HS-27A (cell line): ENCODE data around the gene AGFG2.

Source experiments
- DNase-seq: peaks from one replicate; pipeline ENCODE4 v3.0.0-alpha.2; 2012; ENCODE audit warnings: low read depth, missing footprints

The AGFG2 gene

DNA sequence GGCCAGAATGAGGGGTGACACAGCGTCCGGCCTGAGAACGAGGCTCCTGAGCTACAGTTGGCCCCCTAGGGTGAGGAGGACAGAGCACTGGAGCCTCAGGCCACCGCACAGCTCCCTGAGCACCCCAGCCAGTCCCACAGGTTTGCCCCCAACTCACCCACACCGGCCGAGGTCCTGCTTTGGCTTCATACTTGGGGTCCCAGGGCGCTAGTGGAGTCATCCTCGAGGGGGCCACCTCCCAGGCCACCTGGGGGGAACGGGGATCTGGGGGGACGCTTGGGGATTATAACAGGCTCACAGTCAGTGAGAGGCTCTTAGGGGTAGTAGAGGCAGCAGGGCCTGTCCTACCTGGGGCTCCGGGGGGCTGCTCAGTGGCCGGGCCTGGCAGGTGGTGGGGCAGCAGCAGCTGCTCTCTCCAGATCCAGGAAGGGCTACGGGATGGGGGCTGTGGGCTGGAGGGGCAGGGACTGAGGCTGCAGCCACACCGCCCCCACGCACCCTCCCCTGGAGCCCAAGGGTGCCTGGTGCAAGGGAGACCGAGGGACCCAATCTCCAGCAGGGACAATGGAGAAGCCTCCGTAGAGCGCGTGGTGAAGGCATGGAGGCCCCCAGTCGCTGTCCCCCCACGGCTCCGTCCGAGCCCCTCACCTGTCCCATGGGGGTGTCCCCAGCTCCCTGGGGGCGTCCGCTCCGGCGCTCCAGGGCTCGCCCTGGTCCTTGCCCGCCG is 34.1 kb downstream of the AGFG2 start:
- DNase-seq, result no peak

DNA sequence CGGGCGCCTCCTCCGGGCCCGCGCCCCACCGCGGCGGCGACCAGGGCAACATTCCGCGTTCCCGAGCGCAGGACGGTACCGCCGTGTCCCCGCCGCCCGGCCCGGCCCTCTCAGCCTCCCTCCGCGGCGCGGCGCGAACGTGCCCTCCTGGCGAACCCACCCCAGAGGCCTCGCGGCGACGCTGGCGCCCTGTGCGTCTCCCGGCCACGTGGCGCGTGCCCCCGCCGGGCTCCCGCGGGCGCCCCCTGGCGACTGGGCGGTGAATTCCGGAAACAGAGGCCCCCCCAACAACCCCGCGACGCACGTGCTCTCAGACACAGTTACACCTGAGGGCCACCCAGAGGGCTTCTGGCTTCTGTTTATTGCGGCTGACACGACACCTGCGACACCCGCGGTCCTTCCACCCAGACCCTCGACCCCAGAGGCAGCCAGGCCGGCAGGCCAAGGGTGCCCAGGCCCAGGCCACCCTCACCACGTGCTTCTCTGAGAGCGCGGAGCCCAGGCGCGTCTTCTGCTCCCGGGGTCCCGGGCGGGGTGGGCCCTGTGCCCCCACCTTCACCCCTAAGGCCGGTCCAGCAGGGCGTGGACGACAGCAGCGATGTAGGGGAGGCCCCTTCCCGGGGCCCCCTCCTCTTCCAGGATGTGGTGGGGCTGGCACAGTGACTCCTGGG is 34.8 kb downstream of the AGFG2 start, which contains the start of gene SAP25:
Gene SAP25, minus strand, starts transcription at position 210 of the 671 bp plus-strand sequence. Its CDS starts 158 bp downstream, at position 52.
- DNase-seq, result no peak

DNA sequence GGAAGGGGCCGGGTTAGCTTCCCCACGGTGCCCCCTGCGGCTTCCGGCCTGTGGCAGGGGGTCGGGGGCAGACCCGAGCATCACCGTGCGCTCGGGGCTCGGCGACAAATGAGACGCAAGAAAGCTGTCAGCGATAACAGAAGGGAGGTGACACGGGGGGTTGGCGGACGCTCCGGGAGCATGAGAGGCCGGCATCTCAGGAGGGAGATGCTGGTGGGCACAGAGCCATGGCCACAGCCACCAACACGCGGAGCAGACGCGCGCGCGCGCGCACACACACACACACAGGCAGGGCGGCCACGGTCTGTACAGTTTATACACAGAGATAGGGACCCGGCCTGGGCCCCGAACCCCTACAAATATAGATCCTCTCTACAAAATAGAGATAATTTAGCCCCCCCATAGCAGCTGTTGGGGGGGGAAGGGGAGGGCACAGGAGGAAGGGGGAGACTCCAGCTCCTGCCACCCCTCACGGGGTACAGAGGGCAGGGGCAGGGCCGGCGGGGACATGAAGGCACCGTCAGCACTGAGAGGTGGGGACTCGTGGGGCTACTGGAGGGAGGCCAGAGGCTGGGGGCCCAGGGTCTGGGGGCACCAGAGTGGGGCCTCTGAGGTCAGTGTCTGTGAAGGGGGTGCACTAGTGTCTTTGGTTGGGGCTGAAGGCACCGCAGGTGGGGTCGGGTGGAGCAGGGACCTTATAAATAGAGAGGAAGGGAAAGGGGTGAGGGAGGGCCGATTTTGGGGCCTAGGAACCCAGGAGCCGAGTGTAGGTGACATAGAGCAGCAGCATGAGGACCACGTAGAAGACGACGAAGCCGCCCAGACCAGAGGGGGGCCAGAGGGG is 35.6 kb downstream of the AGFG2 start:
- no peak for DNase-seq

DNA sequence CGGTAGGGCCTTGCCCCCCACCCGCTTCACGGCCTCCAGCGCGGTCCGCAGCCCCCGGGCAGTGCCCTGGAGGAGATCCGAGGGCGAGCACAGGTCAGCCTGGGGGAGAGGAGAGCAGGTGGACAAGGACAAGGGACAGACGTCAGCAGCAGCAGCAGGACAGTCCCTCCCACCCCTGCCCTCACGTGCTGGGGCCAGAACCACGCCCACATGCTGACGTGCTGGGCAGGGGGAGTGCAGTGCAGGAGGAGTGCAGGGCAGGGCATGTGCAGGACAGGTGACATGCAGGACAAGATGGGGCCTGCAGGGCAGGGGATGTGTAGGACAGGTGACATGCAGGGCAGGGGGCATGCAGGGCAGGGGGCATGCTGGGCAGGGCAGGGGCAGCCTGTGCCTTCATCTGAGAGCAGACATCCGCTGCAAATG is 36.2 kb downstream of the AGFG2 start:
- DNase-seq, result no peak

DNA sequence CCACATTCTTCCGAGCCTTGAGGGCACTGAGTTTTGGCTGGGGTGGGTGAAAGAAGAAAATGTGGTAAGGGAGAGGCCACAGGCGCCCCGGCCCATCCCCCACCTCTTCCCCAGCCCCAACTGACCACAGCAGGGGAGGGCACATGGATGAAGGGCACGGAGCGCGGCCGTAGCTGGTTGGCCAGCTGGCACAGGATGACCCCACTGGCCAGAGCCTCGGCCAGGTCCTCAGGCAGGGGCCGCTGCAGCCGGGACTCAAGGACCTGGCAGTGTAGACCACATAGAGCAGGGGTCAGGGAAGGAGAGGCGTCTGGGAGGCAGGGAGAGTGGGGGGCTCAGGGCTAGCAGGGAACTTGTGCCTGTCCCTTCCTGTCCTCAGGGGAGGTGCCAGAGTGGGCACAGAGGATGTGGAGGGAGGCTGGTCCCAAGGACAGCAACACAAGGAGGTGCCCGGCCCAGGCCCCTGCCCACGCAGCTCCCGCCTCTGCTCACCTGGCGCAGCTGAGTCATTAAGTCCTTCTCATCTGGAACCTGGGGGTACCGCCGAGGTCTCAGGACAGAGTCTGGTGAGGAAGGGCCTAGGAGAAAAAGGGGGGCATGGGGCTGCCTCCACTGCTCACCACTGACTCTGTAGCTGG is 36.9 kb downstream of the AGFG2 start:
- DNase-seq, result no peak

DNA sequence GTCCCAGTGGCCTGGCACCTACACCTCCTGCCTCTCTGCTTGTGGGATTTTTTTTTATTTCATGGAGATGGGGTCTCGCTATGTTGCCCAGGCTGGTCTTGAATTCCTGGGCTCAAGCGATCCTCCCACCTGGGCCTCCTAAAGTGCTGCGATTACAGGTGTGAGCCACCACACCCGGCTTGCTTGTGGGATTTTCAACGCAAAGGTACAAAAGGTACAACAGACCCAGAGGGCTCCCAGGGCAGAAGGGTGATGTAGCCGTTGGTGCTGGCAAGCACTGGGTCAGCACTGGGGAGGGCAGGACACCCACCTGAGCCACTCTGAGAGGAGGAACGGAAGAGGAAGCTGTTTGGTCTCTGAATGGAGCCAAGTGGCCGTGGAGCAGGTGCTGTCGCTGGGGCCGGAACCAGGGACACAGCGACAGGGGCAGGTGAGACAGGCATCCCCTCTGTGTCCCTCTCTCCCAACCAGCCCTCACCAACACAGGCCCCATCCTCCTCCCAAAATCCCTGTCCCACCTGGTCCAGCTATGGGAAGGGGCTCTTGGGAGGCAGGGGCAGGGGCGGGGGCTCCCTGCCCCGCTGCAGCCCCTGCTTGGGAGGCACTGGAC is 37.5 kb downstream of the AGFG2 start:
- no peak for DNase-seq

DNA sequence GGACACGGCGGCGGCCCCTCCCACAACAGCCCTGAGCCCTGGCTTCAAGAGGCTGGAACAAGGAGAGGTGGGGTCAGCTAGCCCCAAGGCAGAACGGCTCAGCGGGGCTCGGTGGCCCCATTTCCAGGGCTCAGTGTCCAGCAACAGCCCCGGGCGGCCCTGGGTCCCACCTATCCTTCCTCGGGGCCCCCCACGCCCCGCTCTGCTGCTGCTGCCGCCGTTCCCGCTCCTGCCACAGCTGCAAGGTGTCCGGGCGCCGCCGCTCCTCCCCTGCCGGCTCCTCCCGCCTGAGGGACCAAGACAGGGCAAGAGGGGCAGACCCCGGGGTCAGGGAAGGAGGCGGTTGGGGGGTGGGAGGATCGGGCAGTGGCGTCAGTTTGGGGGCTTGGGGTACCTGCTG is 38.1 kb downstream of the AGFG2 start:
- no peak for DNase-seq

DNA sequence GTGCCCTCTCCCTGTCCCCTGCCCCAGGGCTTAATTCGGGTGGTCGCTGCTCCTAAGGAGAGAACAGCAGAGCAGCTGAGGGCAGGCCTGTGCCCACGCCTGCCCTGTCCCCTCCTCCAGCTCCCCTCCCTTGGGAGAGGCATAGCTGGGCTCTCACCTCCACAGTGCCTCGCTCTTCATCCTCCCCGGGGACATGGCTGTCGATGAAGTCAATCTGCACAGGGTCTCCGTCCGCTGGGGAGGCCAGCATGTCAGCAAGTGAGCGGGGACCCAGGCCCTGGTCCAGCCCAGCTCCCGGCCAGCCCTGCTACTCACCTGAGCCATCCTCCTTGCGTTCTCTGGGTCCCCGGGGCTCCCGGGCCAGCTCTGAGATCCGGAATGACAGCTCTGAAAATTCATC is 38.5 kb downstream of the AGFG2 start:
- DNase-seq, result no peak

DNA sequence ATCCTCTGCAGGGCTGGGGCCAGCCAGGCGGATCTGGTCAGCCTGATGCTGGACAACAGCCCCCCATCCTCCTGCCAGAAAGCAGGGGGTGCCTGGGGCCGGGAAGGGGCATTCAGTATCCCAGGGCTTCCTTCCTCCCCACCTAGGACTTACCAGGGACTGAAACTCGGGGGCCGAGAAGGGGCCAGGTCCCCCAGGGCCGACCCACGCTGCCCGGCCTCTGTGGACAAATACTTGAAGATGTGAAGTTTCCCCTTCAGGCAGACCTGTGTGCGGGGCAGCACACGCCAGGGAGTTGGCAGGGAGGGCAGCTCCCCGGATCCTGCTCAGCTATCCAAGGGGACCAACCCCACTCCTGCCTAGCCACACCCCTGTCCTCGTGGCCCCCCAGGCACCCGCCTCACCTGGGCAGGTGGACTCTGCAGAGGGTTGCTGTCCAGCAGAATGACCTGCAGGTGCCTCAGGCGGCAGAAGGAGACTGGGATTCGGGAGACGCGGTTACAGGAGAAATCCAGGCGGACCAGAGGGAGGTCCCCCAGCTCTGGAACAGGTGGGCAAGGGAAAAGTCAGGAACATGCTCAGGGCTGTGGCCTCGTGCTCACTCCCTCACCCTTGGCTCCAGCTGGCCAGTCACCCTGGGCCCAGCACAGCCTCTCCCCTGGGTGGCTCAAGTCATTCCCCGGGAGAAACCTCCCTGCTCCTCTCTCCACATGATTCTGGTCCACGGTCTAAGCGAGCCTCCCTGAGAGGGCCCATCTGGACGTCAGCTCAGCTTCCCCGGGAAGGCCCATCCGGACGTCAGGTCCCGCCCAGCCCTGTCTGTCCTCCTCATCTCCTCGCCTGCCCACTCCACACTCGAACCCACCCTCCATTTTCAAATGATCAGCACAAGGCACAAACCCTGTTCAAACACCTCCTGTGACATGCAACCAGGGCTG is 39.5 kb downstream of the AGFG2 start:
- no peak for DNase-seq

DNA sequence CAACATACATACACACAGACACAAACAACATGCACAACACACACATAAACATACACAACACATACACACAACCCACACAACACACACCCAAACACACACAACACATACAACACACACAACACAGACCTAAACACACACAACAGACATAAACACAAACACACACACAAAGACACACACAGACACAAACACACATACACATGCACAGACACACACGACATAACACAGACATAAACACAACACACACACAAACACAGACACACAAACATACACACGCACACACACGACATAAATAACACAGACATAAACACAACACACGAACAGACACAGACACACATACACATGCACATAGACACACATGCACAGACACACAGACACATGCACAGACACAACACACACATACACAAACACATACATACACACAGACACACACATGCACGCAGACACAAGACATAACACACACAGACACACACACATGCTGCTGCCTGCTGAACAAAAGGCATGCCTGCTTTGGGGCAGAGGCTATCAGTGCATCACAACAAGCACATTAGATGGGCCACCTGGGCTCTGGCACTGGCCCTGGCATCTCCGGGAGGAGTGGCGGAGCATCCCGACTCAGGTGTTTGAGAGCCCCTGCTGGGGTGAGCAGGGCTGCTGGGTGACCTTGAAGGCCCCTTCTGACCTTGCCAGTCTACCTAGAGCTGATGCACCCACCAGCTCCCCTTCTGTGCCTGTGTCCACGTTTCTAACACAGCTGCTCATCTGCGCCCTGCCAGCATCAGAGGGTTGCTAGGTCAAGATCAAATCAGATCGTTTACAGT is 41.7 kb downstream of the AGFG2 start:
- no peak for DNase-seq

DNA sequence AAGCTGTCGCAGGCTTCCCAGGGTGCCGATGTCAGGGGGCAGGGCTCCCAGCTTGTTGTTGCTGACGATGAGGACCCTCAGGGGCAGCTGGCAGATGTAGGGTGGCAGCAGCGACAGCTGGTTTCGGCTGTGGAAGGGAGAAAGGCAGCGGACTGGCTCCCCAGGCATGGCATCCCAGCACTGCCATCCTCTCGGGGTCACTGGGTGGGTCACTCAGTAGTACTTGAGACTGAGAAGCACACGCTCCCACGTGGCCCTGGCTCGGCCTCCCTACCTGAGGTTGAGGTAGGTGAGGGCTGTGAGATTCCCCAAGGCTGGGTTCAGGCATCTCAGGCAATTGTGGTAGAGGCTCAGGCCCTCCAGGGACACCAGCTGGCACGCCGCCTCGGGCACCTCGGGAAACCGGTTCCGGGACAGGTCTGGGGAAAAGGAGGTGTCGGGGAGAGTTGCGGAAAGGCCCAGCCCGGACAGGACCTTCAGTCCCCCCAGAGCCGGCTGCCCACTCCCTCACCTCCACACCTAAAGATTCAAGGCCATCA is 43.1 kb downstream of the AGFG2 start:
- no peak for DNase-seq

DNA sequence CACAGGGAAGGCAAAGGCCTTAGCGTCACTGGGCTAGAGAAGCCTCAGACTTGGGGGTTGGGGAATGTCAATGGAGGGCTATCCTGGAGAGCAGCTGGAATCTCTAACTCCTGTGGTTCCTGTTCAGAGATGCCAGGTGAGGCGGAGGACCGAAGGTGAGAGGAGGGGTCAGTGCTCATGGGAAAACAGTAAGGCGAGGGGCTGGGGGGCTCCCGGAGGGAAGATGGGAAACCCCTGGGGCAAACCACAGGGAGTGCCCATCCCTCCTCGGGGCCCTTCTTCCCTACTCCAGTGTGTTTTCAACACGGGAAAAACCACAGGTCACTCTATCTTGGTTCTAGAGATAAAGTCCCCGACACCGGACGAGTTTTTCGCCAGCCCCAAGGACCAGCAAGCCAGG is 43.6 kb downstream of the AGFG2 start:
- no peak for DNase-seq

DNA sequence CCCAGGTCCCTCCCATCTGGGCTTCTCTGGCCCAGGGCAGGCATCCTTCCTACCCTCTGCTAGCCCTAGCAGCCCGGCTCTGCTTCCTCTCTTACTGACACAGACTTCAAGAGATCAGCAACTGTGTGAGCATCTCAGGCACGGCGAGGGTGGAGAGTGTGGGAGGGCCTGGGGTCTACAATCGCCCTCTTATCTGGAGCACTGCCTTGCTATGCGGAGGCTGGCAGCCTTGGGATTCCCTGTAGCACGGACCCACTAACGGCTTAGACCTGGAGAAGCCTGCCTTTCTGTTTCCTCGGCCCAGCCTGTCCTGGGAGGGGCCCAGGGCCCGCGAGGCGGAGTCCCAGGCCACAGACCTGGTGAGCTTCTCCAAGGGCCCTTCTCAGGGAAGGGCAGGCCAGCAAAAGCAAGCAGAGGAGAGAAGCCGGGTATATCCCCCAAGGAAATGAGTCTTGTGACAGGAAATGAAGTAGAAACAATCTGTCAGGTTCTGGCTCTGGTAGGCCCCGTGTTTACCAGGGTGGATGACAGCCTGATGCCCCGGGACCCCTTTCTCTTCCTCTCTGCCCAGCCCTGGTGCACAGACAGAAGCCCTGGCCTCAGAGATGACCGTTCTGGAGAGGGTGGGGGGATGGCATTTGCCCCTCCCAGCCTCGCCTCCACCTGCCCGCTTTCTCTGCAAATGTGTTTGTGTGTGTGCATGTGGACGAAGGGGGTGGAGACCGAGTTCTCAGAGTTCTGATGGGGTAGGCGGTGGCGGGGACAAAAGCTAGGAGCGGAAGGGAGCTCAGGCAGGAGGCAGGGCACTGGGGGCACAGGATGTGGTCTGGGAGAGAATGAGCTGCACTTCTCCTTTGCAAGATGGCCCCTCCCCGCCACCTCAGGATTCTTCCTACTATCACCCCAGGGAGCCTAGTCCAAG is 44.4 kb downstream of the AGFG2 start:
- DNase-seq, result no peak

DNA sequence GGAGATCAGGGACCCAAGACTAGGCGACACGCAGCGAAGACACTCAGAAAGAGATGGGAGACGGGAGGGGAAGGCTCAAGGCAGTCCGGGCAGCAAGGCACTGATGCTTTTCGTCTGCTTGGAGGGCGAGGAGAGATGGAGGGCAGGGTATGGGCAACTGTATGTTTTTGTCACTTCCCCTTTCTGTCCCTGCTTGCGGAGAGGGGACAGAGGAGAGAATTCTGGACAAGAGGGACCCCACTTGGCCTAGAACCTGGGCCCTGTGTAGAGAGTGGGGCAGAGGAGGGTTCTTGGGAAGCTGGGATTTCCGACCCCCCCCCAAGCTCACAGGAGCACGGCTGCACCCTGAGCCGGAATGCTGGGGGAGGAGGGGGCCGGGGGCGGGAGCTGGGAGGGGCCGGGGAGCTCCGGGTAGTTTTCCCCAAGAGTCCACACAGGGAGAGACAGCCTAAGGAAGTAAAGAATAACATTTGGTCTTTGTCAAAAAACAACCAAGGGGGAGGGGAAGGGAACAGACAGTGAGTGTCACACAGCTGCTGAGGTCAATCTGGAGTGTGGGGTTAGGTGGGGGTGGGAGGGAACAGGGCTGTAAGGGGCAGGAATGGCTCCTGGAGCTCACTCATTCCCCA is 45.2 kb downstream of the AGFG2 start:
- no peak for DNase-seq

DNA sequence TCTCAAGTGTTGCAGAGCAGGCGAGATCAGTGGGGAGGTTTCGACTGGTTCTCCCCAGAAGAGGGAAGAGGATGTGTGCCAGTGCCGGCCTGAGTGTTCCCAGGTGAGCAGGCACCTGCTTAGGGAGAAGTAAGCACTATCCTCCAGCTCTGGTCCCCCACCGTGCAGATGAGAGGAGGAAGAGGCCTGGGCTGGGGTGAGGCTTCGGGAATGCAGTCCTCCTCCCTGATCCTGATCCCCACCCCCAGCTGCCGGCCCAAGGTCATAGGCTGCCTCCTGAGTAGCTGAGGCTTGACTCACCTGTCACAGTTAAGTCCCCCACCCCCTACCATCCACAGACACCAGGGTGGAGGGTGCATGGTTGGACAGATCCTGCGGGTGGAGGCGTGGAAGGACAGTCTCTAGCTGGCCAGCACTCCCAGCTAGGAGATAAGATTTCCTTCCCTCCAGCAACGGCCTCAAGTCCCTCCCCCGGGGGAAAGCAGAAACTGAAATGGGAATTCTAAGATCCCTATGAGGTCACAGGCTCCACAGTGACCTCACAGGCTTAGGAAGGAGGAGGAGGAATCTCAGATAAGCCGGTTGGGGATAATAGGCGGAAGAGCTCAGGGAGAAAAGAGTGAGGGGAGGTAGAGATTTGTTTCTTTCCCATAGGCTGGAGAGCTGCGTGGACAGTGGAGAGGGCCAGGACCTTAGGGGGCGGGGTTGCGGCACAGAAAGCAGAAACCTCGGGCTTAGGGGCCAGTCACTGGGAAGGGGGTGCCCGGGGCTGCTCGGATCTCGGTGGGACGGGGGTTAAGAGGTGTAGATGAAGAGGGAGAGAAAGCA is 45.9 kb downstream of the AGFG2 start:
- no peak for DNase-seq

DNA sequence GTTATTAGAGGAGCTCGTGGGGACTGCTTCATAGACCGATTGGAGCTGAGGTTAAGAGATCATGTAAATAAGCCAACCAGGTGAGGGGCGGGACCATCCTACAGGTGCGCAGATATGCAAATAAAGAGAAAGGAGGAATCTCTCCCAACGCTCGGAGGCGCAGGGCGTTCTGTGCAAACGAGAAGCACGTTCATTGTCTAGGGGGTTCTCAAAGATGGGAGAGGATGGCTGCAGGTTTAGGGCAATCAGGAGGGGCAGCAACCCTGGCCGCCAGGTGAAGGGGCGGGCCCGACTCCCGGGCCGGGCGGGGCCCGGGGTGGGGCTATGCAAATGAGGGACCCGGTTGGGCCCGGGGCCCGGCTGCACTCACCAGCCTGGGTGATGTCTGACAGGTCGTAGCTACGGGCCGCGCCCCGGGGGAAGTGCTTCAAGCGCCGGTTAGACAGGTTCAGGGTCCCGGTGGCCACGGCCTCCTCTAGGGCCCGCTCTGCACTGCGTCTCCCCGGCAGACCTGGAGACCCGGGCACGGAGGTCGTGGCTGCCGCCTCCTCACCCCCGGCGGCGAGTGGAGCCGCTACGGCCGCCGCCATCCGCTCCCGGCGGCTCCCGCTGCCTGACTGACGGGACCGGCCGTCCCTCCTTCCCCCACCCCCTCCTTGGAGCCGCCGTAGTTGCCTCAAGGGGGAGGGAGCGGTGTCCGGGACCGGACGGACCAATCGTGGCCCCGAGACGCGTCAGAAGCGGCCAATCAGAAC is 46.7 kb downstream of the AGFG2 start, which contains the start of gene LRCH4:
Gene LRCH4, minus strand, starts transcription at position 619 of the 755 bp plus-strand sequence. Its CDS starts 29 bp downstream, at position 590.
- no peak for DNase-seq
